Measurements from ENCODE around the gene ZNF280B. TPM values are rescaled to one million over a fixed set of nuclear protein-coding genes. Genes with fewer than 3 reads are reported as not detected.
A peak's percentile ranks its signal among the peaks of the same experiment; 100 is the strongest.
"Not testable (repeated sequence)": the region's sequence is repeated elsewhere in the genome, so short reads cannot be mapped to it uniquely, and the experiment has no call there.

ZNF280B gene
- total RNA-seq, 4 donors from 2014 or later, result 0.10 to 0.78 (median 0.29) TPM

DNA sequence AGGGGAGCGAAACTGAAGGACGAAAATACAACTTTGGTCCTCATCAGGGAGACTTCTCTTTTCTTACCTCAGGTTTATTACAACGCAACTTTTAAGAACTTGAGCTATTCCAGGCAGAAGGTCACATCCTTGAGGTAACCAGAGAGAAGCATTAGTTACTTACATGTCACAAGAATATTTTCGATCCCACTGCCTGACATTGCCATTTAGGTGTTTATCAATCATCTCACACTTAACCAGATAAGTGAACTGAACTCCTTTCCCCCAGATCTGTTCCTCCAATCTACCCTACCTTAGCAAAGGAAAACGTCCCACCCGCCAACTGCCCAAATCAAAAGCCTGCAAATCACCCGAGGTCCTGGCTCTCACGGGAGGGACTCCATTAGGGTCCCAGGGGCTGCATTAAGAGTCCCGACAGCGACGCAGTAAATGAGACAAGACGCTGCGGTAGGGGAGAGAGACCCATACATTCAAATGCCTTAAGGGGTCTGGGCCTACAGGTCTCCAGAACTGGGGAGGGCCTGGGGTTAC is 734 bp downstream of the ZNF280B start:
- in situ Hi-C loops (cut with MboI; ENCODE audit: low sequenced_read_pairs in 4 of 4), result no loop called here

GRCh38 chr22:22506736-22507135 is 1.8 kb downstream of the ZNF280B start:
- ATAC-seq, result no peak

More for the DNA sequence above, 734 bp downstream of the ZNF280B start:
- Histone ChIP-seq H3K27ac (no peak overlapping the region), H3K4me3 (peak overlapping the region; percentile 33 to 44 (median 44)), H3K36me3 (no peaks in the 10 kb centered on the region), H3K27me3 (peaks cover 0 to 29% (median 3%) of the 10 kb centered on the region in 3 donors), H3K9me3 (no peaks in the 10 kb centered on the region), H3K4me1 (no peaks in the 10 kb centered on the region)
- TF ChIP-seq POLR2A (IDR thresholded peaks at IDR 0.05), result no peak
- no peak for TF ChIP-seq CTCF (IDR thresholded peaks at IDR 0.05 in 4 of 5, conservative IDR thresholded peaks at IDR 0.05 in 1 of 5)
- DNase-seq (no peak), ATAC-seq (no peak)
- intact Hi-C loops (cut with DNase I; ENCODE audit: low total_unique reads), result no loop called here

DNA sequence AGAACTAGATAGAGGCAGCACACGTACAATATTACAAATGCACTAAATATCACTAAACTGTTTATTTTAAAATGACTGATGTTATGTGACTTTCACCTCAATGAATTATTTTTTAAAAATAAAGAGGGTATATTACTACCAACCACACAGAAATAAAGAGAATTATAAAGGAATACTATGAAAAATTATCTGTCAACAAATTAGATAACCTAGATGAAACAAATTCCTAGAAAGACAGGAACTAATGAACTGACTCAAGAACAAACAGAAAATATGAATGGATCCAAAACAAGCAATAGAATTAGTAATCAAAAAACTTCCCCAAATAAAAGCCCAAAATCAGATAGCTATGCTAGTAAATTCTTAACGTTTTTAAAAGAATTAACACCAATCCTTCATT is 10.3 kb downstream of the ZNF280B start:
- ATAC-seq (no peak), DNase-seq (no peak)
- Histone ChIP-seq H3K36me3 (no peaks in the 10 kb centered on the region), H3K4me1 (no peaks in the 10 kb centered on the region), H3K9me3 (no peaks in the 10 kb centered on the region), H3K27me3 (no peaks in the 10 kb centered on the region), H3K4me3 (no peak overlapping the region), H3K27ac (no peak overlapping the region)
- TF ChIP-seq CTCF (IDR thresholded peaks at IDR 0.05 in 4 of 5, conservative IDR thresholded peaks at IDR 0.05 in 1 of 5) (no peak), POLR2A (IDR thresholded peaks at IDR 0.05) (no peak)
- intact Hi-C loops (cut with DNase I; ENCODE audit: low total_unique reads) (no loop called here), in situ Hi-C loops (cut with MboI; ENCODE audit: low sequenced_read_pairs in 4 of 4) (no loop called here)

More at GRCh38 chr22:22506736-22507135, 1.8 kb downstream of the ZNF280B start:
- in situ Hi-C loops (cut with MboI; ENCODE audit: low sequenced_read_pairs in 4 of 4), result no loop called here
- intact Hi-C loops (cut with DNase I; ENCODE audit: low total_unique reads), result no loop called here
- no peak overlapping the region for H3K4me3 ChIP-seq
- H3K9me3 ChIP-seq, result no peaks in the 10 kb centered on the region
- peaks cover 0 to 23% (median under 1%) of the 10 kb centered on the region in 3 donors for H3K27me3 ChIP-seq
- no peak overlapping the region for H3K27ac ChIP-seq
- no peak for DNase-seq
- TF ChIP-seq CTCF (IDR thresholded peaks at IDR 0.05 in 4 of 5, conservative IDR thresholded peaks at IDR 0.05 in 1 of 5) (no peak), POLR2A (IDR thresholded peaks at IDR 0.05) (no peak)
- no peaks in the 10 kb centered on the region for H3K4me1 ChIP-seq
- H3K36me3 ChIP-seq, result no peaks in the 10 kb centered on the region

- H3K27ac ChIP-seq; H3K27me3 ChIP-seq; H3K4me1 ChIP-seq; intact Hi-C loops (cut with DNase I; ENCODE audit: low total_unique reads); H3K36me3 ChIP-seq; in situ Hi-C loops (cut with MboI; ENCODE audit: low sequenced_read_pairs in 4 of 4); ATAC-seq; DNase-seq; H3K9me3 ChIP-seq; H3K4me3 ChIP-seq: not testable (repeated sequence)
Measured at GRCh38 chr22:22491589-22491988, 17.0 kb downstream of the ZNF280B start.

GRCh38 chr22:22488736-22489135 is 19.8 kb downstream of the ZNF280B start:
- Histone ChIP-seq H3K9me3 (no peaks in the 10 kb centered on the region), H3K4me1 (no peaks in the 10 kb centered on the region), H3K36me3 (no peaks in the 10 kb centered on the region), H3K27ac (no peak overlapping the region), H3K4me3 (no peak overlapping the region), H3K27me3 (no peaks in the 10 kb centered on the region)
- ATAC-seq (no peak), DNase-seq (no peak)
- intact Hi-C loops (cut with DNase I; ENCODE audit: low total_unique reads), result no loop called here
- in situ Hi-C loops (cut with MboI; ENCODE audit: low sequenced_read_pairs in 4 of 4), result no loop called here
- TF ChIP-seq CTCF (IDR thresholded peaks at IDR 0.05 in 4 of 5, conservative IDR thresholded peaks at IDR 0.05 in 1 of 5) (no peak), POLR2A (IDR thresholded peaks at IDR 0.05) (no peak)
